ENCODE measurements around the gene CCDC88B.

GRCh38 chr11:64379160-64379559, 39.2 kb downstream of the CCDC88B start:
- TF ChIP-seq CTCF (tag by site-specific recombination; IDR thresholded peaks at IDR 0.05): no peak
- TF ChIP-seq SP2 (tag by site-specific recombination; IDR thresholded peaks at IDR 0.05): no peak
- TF ChIP-seq ZNF311 (tag by site-specific recombination; IDR thresholded peaks at IDR 0.05; ENCODE audit: borderline replicate concordance): no peak
- no peak for TF ChIP-seq PRDM1 (tag by site-specific recombination; IDR thresholded peaks at IDR 0.05)
- TF ChIP-seq ZNF473 (tag by site-specific recombination; IDR thresholded peaks at IDR 0.05): no peak
